SK-N-SH treated with all-trans-retinoic acid at 6 μM for 48 hours (cell line): ENCODE measurements around the gene CDKN1B.

Experiments used
- ARNTL ChIP-seq: fragments of 450-650 bp; formaldehyde crosslinking; IDR thresholded peaks from 2 replicates; pipeline ENCODE4 v1.5.0; 2020; ENCODE audit warnings: low read depth, mild to moderate bottlenecking, moderate library complexity, borderline replicate concordance
- CSDC2 ChIP-seq: fragments of 250-450 bp; sonication (Bioruptor Pico); IDR thresholded peaks from 2 replicates; pipeline ENCODE4 v1.5.0; 2020; ENCODE audit warnings: mild to moderate bottlenecking, moderate library complexity
- OSR1 ChIP-seq: fragments of 250-450 bp; sonication (Bioruptor Pico); IDR thresholded peaks from 2 replicates; pipeline ENCODE4 v1.8.0; 2022; ENCODE audit warnings: moderate library complexity, mild to moderate bottlenecking, inconsistent platforms
- TSHZ2 ChIP-seq: fragments of 250-450 bp; sonication (Bioruptor Pico); IDR thresholded peaks from 2 replicates; pipeline ENCODE4 v1.5.0; 2020; ENCODE audit warnings: mild to moderate bottlenecking, moderate library complexity
- ZFP3 ChIP-seq: fragments of 250-450 bp; sonication (Bioruptor Pico); IDR thresholded peaks from 2 replicates; pipeline ENCODE4 v1.5.0; 2020; ENCODE audit warnings: mild to moderate bottlenecking, moderate library complexity
- TF ChIP-seq, protein P1 (sequence below): fragments of 250-450 bp; sonication (Bioruptor Pico); IDR thresholded peaks from 2 replicates; pipeline ENCODE4 v1.8.0; 2020; ENCODE audit warnings: mild to moderate bottlenecking, moderate library complexity, borderline replicate concordance

GRCh38 chr12:12701457-12701856, 15.7 kb upstream of the CDKN1B start:
- TF ChIP-seq, protein P1, sequence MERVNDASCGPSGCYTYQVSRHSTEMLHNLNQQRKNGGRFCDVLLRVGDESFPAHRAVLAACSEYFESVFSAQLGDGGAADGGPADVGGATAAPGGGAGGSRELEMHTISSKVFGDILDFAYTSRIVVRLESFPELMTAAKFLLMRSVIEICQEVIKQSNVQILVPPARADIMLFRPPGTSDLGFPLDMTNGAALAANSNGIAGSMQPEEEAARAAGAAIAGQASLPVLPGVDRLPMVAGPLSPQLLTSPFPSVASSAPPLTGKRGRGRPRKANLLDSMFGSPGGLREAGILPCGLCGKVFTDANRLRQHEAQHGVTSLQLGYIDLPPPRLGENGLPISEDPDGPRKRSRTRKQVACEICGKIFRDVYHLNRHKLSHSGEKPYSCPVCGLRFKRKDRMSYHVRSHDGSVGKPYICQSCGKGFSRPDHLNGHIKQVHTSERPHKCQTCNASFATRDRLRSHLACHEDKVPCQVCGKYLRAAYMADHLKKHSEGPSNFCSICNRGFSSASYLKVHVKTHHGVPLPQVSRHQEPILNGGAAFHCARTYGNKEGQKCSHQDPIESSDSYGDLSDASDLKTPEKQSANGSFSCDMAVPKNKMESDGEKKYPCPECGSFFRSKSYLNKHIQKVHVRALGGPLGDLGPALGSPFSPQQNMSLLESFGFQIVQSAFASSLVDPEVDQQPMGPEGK (CRISPR knock-in tag) = no peak
- TF ChIP-seq ARNTL (CRISPR knock-in tag) = no peak
- TF ChIP-seq TSHZ2 (CRISPR knock-in tag) = no peak
- TF ChIP-seq CSDC2 (CRISPR knock-in tag) = no peak
- no peak for TF ChIP-seq ZFP3
- TF ChIP-seq OSR1 (CRISPR knock-in tag) = no peak
